GM21529 (cell line): ENCODE measurements around the gene THRAP3.

ENCODE experiments used
- ATAC-seq: cut with Tn5 transposase; IDR thresholded peaks from one replicate; pipeline ENCODE4 v1.9.1; 2021; ENCODE audit not compliant: unreplicated experiment

The THRAP3 gene

DNA sequence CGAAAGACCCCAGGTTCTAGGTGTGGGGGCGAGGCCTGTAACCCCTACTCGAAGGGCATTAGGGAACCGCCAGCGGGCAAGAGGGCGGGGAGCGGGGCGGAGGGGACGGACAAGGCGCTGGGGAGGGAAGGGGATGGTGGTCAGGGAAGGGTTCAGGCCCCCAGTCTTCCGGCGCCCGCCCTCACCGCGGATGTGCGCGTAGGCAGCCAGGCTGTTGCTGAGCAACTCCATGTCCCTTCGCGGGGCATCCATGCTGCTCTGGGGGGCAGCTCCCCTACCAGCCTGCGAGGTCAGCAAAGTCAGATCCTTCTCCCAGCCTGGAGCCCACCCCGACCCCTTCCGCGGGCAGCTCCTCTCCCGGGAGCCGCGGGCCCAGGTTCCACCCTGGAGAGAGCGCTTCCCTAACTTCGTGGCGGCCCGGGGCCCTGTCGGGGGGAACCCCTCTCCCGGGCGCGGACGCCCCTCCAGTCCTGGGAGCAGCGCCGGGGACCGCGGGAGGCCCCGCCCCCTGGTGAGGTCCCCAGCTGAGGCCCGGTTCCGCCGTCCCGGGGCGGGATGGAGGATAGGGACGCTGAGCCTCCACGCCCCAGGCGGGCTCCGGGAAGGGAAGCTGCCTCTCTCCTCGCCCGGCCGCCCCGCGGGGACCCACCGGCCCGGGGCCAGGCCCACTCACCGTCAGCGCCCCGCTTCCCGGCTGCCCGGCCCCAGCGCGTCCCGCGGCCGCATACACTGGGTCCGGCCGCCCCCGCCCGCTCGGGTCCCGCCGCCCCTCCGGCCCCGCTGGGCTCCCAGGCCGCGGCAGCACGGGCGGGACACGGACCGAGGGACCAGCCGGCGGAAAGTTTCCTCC is 98.8 kb downstream of the THRAP3 start:
- ATAC-seq, result peak; percentile 35

DNA sequence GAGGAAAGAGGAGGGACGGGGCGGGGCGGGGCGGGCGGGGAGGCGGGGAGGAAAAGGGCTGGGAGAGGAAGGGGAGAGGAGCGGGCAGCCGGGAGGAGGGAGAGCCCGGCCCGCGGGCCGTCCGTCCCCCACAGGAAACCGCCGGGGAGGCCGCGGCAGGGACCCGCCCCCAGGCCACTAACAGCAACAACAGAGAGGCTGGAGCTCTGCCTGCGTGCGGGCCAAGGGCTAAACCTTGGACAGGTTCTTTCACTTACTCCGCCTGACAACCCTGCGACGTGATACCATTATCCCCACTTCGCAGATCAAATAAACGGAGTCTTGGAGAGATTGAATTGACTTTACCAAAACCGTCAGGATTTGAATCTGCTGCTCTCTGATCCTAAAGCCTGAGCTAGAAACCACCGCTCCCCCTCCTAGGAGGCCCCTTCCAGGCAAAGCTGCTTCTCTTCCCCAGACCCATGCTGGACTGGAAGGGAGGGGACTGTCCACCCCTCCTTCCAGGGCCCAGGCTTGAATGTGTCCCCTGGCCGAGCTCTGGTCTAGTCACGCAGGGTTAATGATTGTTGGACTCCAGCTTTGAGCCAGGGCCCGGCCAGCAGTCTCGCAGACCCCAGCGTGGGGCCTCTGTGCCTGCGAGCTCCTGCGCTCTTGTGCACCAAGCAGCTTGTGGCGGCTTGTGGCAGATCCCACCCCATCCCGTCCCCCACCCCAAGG is 99.6 kb downstream of the THRAP3 start, which contains the start of gene EVA1B:
EVA1B (minus strand) TSS at position 10 of the 717 bp plus-strand sequence. CDS start 608 bp downstream, outside the sequence.
- peak; percentile 41 for ATAC-seq

DNA sequence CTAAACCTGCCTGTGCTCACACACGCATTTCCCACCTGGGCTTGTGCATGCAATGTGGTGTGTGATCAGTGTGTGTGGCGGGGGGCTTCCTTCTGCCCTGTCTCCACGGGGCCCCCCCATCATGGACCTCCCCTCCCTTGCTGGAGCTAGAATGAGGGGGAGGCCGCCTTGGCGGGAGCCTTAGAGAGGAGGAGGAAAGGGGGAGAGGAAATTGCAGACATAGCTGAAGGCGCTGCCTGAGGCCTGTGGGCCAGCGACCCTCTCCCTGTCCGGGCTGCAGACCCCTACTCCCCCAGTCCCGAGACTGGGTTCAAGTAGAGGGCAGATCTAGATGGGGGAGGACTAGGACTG is 100.1 kb downstream of the THRAP3 start:
- ATAC-seq, result no peak

DNA sequence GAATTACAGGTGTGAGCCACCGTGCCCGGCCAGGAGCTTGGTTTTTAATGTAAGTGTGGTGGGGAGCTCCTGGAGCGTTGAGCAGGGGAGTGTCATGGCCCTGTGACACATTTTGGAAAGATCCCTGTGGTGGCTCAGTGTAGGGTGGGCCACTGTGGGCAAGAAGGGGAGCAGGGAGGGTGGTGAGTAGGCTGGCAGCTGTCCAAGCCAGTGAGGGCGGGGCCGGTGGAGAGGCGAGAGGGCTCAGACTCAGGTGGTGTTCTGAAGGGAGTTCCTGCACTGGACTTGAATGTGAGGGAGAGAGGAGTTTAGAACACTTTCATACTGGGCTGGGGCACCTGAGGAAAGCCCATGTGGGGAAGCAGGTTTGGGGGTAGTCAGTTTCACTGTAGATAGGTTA is 102.3 kb downstream of the THRAP3 start:
- no peak for ATAC-seq

DNA sequence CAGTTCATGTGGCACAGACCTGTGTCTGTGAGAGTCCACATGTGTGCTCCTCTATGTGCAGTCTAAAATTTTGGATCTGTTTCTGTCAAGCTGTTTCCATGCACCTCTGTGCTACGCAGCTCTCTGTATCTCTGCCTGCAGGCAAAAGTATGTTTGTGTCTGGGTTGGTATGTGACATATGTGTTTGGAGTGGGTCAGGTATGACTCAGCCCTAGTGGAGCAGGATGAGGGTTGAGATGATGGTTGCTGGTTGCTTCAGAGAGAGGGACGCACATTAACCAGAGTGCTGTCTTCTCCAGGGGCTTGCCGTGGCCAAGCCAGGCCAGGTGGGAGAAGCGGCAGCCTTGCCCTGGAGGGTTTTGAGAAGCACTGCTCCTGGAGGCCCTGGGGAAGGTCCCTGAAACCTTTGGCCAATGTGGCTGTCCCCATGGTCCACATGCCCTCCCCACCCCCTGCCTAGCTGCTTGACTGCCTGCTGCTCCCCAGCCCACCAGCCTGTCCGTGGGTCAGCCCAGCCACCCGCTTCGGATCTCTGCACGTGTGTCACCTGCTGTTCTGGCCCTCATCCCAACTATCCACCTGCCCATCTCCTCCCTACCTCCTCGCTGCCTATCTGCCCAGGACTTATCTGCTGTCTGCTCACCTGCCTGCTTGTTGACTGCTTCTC is 103.3 kb downstream of the THRAP3 start:
- no peak for ATAC-seq

DNA sequence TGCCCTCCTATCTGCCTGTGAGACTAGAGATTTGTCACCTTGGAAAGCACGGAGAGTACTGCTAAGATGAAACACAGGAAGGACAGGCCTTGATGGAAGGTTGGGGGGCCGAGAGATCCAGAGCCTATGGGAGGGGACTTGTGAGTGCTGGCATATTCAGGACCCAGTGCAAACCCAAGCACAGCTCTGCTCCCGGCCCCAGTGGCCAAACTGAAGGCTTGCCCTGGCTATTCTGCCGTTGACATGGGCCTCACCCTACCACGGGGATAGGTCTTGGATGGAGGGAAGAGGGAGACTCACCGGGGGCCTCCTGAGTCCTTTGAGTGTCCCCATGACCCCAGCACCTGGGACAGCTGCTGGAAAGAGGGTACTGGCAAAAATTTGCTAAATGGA is 103.8 kb downstream of the THRAP3 start:
- ATAC-seq, result no peak

DNA sequence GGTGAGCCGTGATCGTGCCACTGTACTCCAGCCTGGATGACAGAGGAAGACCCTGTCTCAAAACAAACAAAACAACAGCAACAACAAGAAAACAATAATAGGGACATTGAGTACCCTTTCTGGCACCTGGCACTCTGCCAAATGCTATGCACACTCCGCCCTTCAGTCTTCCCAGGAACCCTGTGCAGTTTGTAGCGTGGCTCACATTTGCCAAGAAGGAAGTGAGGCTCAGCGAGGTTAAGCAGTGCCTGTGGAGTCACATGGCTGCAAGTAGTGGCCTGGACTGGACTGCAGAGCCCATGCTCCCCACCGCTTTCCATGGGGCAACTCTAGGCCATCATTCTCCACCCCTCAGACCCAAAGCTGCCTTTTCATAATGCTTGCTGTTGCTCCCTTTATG is 104.5 kb downstream of the THRAP3 start:
- ATAC-seq, result no peak

DNA sequence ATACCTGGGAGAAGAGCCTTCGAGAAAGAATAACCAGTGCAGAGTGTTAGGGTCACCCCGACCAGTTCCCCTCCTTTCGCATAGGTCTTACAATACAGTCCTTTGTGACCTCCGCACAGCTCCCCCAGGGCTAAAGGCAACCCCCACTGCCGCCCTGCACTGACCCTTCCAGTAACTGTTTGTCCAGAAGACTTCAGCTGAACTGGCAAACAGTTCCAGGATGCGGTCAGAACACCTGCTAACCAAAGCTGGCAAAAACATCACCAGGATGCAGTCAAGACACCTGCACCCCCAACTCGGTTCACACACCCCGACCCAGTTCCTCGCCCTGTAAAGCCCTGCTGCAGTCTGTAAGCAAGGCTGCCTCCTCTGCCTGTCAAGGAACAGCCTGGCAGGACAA is 105.6 kb downstream of the THRAP3 start:
- ATAC-seq, result no peak

DNA sequence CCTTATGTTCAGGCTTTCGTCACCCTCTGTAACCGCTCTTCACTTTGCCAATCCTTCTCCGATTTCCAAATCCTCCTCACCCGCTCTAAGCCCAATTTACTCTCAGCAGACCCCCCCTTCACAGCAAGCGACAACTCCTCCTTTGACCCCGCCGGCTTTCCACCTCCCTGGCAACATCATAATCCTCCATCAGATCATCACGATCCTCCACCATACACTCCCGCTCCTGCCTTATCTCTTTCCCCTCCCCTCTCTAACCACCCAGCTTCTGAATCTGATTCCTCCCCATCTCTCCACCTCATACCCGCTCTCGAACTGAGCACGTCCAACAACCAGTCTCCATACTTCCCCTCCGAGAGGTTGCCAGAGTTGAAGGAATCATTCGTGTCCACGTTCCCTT is 106.7 kb downstream of the THRAP3 start:
- ATAC-seq, result no peak

DNA sequence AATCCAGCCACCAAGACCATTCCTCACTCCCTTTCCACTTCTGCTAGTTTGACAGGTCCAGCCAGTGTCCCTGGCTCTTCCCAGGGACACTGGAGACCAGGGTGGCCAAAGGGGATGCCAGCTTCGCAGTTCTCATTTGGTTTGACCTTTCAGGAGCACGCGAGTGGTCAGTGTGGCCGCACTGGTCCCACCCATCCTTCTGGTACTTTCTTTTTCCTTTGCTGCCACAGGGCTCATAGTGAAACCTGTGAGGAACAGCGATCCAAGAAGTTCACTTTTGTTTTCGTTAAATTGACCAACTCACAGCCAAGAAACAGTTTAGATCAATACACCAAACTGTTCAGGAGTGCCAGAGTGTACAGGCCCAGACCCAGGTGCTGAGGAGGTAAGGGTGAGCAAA is 113.6 kb downstream of the THRAP3 start:
- no peak for ATAC-seq

DNA sequence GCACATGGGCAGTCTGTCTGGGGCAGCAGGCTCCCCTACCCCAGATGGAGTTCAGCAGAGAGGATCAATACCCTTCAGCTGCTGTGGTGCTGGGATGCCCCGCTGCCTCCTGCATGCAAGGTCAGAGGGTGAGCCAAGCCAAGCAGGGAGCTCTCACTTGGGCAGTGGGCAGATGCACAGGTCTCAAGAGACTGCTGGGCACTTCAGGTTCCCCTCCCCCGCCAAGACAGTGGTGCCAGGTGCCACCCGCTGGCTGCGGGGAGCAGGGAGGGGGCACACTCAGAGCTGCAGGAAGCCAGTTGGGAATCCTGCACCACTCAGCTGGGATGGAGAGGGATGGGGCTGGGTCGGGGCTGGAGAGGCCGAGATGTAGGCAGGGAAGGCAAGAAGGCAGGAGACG is 115.0 kb downstream of the THRAP3 start:
- ATAC-seq, result no peak

DNA sequence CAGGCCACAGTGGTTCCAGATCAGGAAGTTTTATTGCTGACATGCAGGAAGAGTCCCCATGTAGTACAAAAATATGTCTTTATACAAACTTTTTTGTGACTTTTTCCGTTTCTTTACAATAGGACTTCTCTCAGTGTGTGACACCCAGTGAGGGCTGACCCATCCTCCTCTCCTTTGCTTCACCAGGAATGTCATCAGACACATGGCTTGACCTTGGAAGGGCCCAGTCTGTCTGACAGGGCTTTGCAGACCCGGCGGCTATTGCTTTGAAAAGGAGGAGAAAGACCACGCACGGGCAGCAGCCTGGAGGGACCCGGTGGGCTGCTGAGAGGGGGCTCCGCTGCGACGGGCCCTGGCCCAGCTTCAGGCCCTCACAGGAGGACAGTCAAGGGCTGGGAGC is 115.4 kb downstream of the THRAP3 start:
- ATAC-seq, result no peak

DNA sequence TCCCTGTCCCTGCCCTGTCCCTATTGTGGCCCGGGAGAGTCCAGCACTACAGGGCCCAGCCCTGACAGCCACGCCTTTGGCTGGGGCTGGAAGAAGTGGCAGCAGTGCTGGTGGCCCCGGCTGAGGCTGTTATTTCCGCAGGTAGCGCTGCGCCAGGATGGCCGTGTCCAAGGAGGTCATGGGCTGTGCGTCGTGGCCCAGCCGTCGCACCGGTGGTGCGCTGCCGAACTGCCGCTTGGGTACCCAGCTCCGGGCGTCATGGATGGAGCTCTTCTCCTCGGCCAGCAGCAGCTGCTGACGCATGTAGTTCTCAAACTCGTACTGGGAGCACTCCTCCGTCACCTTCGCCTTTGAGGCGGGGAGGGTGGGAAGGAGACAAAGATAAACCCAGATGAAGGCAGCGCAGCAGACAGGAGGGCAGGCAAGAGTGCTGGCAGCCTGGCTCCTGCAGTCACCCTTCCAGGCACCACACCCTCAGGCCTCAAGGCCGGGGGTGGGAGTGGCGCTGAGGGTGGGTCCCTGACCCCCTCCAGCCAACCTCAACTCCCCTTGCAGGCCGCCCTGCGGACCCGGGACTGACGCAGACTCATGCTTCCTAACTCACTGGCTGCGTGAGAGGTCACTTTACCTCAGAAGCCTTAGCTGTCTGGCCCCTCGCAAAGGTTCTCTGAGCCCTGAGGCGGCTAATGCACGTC is 117.5 kb downstream of the THRAP3 start:
- ATAC-seq, result no peak

DNA sequence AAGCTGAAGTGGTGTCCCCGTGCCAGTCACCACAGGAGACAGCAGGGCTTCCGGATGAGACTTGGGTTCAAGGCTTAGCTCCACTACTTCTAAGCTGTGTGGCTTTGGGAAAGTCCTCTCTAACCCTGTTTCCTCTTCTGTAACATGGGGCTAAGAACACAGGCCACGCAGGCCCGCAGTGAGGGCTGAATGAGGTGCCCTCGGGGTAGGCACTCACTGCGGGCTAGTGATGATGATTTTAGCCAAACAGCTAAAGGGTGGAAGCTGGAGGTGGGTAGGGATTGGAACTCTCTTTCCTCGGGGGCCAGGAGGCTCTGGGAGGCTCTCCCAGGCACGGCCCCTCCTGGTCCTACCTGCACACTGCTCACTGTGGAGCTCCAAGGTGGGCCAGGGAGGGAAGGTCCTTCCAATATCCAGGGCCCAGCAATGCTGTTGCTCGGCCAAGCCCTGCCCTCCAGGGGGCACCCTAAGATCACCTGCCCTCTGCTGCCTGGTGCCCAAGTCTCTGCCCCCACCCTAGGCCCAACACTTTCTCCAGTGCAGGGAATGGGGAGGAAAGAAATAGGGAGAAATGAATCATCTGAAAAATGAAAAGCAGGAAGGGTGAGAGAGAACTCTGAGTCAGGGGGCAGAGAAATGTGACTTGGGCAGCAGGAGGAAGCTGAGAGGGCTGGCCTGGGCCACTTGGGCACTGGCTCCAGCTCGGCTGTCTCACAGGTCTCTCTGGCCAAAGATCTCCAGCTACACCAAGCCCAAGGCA is 118.4 kb downstream of the THRAP3 start:
- no peak for ATAC-seq

DNA sequence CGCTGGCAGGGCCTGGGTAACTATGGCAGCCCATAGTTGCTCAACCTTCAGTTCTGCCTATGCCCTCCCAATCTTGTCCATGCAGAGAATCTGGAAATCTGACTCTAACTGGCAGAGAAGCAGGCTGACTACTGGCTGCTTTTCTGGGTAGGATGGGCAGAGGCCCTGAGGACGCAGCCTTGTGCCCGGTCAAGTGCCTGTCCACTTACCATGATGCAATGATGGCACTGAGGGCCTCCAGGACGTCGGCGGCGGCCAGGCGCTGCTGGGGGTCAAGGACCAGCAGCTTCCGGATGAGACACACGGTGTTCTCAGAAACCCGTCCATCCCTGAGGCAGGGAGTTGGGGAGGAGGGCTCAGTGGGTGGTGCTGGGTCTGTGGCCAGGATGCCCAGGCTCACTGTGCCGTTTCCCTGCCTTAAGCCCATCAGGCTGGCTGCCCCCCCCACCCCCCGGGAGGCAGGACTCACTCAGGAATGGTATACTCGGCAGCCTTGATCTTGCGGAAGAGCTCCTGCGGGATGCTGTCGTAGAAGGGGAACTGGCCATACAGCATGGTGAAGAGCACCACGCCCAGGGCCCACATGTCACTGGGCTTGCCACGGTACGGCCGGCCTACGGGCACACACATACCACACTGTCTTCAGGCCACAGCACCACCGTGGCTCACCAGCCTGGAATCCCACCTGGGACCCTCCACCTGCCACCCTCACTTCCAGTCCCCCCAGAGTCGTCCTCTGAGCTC is 119.6 kb downstream of the THRAP3 start:
- no peak for ATAC-seq

DNA sequence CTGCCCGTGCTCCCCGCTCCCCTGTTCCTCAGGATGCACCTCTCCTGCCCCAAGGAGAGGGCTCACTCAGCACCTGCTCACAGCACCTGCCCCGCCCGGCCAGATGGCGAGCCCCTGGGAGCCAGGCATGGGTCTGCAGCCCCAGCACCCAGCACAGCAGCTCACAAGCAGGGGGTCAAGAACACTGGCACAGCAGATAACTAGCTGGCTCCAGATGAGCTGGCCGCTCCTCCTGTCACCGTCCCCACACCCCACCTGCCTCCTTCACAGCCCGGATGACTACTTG is 120.1 kb downstream of the THRAP3 start:
- no peak for ATAC-seq

DNA sequence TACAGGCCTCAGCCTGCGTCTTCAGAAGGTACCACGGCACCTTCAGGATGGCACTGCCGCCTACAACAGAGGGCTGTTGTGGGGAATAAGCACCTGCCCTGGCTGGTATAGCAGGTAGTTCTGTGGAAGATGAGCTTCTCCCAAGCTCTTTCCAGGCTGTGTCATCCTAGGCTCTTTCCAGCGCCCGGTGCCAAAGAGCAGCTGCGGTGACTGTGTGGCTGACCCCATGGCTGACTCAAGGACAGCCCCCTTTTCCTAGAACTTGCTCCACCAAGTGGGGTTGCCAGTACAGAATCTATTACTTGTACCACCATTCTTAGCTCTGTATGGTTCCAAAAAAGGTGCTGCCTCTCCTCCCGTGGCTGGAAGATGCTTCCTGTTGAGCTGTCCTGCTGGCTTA is 121.1 kb downstream of the THRAP3 start:
- no peak for ATAC-seq

DNA sequence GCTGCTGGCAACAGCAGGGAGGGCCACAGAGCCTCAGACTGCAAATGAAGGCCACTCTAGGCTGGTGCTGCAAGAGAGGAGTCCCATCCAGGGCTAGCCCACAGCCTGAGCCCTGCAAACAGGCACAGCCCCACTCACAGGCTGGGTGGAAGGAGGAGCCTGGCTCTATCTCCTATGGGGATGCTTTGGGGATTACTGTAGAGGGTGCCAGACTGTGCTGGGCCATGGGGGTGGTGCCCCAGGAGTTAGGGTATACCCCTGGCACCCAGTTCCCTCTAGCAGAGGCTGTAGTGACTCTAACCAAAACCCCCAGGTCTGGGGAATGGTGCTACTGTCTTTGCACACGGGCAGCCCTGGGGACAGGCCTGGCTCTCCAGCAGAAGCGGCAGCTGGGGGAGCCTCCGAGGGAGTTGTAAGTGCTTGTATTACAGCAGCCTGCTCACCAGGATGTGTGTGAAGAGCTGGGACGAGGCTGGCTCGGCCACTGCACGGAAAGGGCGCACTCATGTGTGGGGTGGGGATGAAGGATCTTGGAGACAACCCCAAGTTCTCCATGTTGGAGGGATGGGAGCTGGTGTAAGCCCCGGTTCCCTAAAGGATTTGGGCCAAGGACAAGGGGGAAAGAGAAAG is 122.6 kb downstream of the THRAP3 start:
- no peak for ATAC-seq

DNA sequence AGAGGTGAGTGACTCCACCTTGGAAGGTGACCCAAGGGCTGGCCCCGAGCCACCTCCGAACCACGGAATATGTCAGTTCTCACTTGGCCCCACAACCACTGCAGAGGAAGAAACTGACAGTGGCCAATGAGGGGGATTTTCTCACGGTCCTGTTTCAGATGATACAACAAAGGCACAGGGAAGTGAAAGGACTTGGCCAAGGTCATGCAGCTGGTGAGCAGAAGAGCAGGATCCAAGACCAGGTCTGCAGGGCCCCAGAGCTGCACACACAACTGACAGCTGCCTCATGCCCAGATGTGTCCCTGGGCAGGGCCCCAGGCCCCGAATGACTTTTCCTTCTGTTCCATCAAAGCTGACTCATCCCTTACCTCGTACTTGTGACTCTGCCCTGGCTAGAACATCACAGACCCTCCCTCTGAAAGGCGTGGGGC is 125.0 kb downstream of the THRAP3 start:
- ATAC-seq, result peak; percentile 86

DNA sequence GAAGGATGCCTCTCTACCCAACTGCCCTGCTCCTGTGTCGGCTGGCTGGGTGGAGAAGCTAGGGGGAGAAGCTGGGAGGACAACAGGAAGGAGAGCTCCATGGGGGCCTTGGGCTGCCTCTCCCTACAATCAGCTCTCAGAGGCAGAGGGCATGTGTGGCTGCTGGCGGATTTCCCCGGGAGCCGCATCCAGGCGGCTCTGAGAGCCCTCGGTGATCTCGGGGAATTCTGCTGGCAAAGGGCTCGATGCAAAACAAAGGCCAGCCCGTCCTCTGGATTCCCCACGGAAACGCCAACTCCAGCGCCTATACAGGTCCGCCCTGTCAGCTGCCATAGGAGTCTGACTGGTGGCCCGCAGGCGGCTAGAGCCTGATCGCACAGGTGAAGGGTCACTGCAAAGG is 125.6 kb downstream of the THRAP3 start:
- no peak for ATAC-seq
